ENCODE measurements around the gene FIGLA. TPM values are rescaled to one million over a fixed set of nuclear protein-coding genes. Genes with fewer than 3 reads are reported as not detected.

The FIGLA gene
- not detected in 2 replicates for total RNA-seq

GRCh38 chr2:70790136-70790828 lies at the start of gene FIGLA:
FIGLA (minus strand) TSS chr2:70790643; CDS start chr2:70790638, 5 bp downstream.

DNA sequence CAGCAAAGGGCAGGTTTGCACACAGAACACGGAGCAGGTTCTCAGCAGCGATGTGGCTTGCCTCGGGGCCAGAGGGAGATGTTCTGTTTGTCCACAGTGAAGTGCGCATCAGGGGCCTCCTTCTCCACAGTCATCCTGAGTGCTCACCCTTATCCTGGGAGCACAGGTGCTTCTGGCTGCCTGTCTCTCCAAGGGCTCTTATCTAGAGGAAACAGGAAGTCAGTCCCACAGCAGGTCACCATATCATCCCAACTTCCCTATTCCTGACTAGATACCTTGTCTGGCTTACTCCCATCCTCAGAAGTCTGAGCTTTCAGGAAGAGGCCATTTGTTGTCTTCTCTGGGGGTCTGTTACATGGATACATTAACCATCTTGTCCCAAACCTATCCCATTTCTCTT lies 45.2 kb upstream of the FIGLA start, which contains the start of gene CD207:
TSS of gene CD207 (minus strand) at position 174 of the 400 bp plus-strand sequence. CDS start at position 134, 40 bp downstream.

DNA sequence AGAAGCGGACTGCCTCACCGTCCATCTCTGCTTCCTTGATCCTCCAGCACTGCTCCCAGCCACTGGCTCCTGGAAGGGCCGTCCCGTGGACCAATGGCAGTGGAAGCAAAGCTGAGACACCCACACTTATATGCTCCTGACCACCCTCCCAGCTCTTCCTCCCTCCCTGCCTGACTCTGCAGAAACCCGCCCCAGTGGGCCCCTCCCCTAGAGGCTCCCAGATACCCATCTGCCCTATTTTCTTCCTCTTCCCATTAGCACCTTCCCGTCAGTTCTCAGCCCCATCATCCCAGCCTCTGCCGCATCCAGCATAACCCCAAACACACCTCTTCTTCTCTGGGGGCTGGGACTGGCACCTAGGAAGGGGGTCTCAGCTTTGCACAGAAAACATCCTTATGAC lies 30.1 kb upstream of the FIGLA start, which contains the start of gene CLEC4F:
TSS of gene CLEC4F (minus strand) at position 101 of the 400 bp plus-strand sequence. CDS start at position 25, 76 bp downstream.

GRCh38 chr2:70767699-70768589 lies 22.5 kb downstream of the FIGLA start, which contains the start of gene ADD2:
ADD2 (minus strand) TSS chr2:70768200; CDS start chr2:70706408, 61,792 bp downstream.

Other genes starting within 250 kb of the FIGLA start
- gene TGFA, start 236.8 kb downstream of the FIGLA start, total RNA-seq, result not detected in 2 replicates
- not detected in 2 replicates for gene ADD2, start 22.4 kb downstream of the FIGLA start, total RNA-seq
- not detected in 2 replicates for gene CLEC4F, start 30.0 kb upstream of the FIGLA start, total RNA-seq
- not detected in 2 replicates for gene CD207, start 45.2 kb upstream of the FIGLA start, total RNA-seq
- gene VAX2, start 109.9 kb upstream of the FIGLA start, total RNA-seq, result 0.72 and 2.4 TPM in 2 replicates
- gene ATP6V1B1, start 145.3 kb upstream of the FIGLA start, total RNA-seq, result 1.1 and 2.2 TPM in 2 replicates
- gene ANKRD53, start 188.0 kb upstream of the FIGLA start, total RNA-seq, result under 0.01 TPM in 2 replicates
- gene TEX261, start 204.2 kb upstream of the FIGLA start, total RNA-seq, result 34.3 and 46.4 TPM in 2 replicates

All from cardiac atrium fibroblast (primary cell).